Adrenal gland (tissue), 5 donors: ENCODE measurements around the gene SPRY2.

Experiments used
- POLR2A ChIP-seq, 2 donors: fragments of 450-650 bp; IDR thresholded peaks; one replicate each; pipeline ENCODE4 v1.6.1; 2017; ENCODE audit warnings: antibody characterized with exemption in 2 of 2, mild to moderate bottlenecking in 2 of 2, moderate library complexity in 1 of 2
- TF ChIP-seq, protein P1 (sequence below), 6 experiments: fragments of 450-650 bp in 4 of 6; fragments of 200-600 bp in 2 of 6; sonication (generic) in 1 of 6; IDR thresholded peaks; 1 replicate in 5 of 6; 2 replicates in 1 of 6; pipeline versions ENCODE4 v1.5.1 to v1.8.0; 2016 to 2021; ENCODE audit warnings: antibody characterized with exemption in 6 of 6, mild to moderate bottlenecking in 2 of 6, moderate library complexity in 1 of 6
- donor health status: DM: no; HTN: no; CAD: no.

- TF ChIP-seq, protein P1, sequence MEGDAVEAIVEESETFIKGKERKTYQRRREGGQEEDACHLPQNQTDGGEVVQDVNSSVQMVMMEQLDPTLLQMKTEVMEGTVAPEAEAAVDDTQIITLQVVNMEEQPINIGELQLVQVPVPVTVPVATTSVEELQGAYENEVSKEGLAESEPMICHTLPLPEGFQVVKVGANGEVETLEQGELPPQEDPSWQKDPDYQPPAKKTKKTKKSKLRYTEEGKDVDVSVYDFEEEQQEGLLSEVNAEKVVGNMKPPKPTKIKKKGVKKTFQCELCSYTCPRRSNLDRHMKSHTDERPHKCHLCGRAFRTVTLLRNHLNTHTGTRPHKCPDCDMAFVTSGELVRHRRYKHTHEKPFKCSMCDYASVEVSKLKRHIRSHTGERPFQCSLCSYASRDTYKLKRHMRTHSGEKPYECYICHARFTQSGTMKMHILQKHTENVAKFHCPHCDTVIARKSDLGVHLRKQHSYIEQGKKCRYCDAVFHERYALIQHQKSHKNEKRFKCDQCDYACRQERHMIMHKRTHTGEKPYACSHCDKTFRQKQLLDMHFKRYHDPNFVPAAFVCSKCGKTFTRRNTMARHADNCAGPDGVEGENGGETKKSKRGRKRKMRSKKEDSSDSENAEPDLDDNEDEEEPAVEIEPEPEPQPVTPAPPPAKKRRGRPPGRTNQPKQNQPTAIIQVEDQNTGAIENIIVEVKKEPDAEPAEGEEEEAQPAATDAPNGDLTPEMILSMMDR (IDR thresholded peaks at IDR 0.05), result no peak
- TF ChIP-seq POLR2A (IDR thresholded peaks at IDR 0.05), result no peak
Measured at GRCh38 chr13:80340651-80341100, 250 bp downstream of the SPRY2 start.
